ENCODE results near the gene RNF31. TPM values are rescaled to one million over a fixed set of nuclear protein-coding genes. Genes with fewer than 3 reads are reported as not detected.

The RNF31 gene
- total and polyA plus RNA-seq, 2 of the 13 experiments (the other 11 are each of a cell fraction or from before 2014, with no cell fraction given), result 48.2 to 86.8 TPM

DNA sequence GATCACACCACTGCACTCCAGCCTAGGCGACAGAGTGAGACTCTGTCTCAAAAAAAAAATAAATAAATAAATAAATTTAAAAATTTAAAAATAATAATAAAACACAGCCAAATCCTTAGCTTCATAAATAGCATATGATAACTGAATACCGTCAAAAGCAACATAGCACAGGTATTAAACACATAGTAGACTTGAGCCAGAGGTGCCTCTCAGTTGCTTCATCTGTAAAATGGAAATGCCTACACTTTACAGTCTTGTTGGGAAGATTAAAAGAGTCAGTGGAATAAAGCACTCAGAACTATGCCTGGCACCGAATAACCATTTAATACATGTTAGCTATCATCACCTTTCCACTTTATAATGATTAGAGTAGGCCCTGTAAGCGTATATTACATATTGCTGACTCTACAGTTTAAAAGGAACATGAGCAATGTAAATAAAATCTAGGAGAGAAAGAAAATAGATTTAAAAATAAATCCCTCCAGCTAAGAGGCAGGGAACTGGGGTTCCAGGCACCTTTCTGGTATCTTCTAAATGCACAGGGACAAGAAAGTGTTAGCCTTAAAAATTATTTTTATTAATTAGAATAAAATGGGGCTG, 40.5 kb upstream of the RNF31 start (continued):
- TF ChIP-seq CERS6 (CRISPR knock-in tag; IDR thresholded peaks at IDR 0.05) (no peak), NFIC (IDR thresholded peaks at IDR 0.05; ENCODE audit: low read length) (no peak), NBN (conservative IDR thresholded peaks at IDR 0.05) (no peak)

DNA sequence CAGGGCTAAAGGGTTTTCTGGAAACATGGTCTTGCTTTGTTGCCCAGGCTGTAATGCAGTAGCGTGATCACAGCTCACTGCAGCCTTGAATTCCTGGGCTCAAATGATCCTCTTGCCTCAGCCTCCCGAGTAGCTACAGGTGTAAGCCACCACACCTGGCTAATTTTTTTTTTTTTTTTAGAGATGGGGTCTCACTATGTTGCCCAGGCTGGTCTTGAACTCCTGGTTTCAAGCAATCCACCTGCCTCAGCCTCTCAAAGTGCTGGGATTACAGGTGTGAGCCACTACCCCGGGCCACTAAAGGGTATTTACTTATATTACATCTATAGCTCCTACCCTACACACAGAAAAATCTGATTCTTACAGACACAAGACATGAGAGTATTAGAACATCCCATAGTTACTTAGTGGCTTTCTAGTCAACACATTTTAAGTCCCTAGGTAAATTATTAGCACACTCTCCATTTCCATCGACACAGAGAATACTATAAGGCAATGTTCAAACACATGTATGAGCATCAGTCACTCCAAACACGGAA, 38.9 kb upstream of the RNF31 start:
- Histone ChIP-seq H3K27ac (ENCODE audit: extremely low read length, insufficient read depth, low read length) (no peak overlapping the region), H3K9ac (ENCODE audit: insufficient read depth, low read depth, low read length) (no peak overlapping the region; the same call in 1 of the 2 replicates), H3K9me3 (ENCODE audit: low read length) (no peaks in the 10 kb centered on the region; the same call in 1 of the 2 replicates), H4K20me1 (ENCODE audit: insufficient read depth, low read length) (no peaks in the 10 kb centered on the region), H3K79me2 (ENCODE audit: insufficient read depth, low read length) (peaks cover 2% of the 10 kb centered on the region), H3K36me3 (replicated peaks in 1 of 2; ENCODE audit: control insufficient read depth in 1 of 2, insufficient read depth in 2 of 2, low read length in 2 of 2) (peaks cover 7 to 8% of the 10 kb centered on the region in 2 experiments), H2AFZ (ENCODE audit: low read length) (no peak overlapping the region), H3K4me3 (replicated peaks in 1 of 3; ENCODE audit: insufficient read depth in 1 of 3, low read depth in 2 of 3, low read length in 3 of 3) (no peak overlapping the region), H3K27me3 (ENCODE audit: control insufficient read depth in 1 of 2, insufficient read depth in 2 of 2, low read length in 2 of 2) (no peaks in the 10 kb centered on the region), H3K4me2 (ENCODE audit: low read depth, low read length) (peak overlapping the region; percentile 34; the same call in 1 of the 2 replicates), H3K4me1 (ENCODE audit: insufficient read depth, low read length) (peaks cover 60% of the 10 kb centered on the region)
- no peak for DNase-seq (ENCODE audit: low spot score)
- FAIRE-seq, result no peak
- intact Hi-C loops (cut with micrococcal nuclease; ENCODE audit: unreplicated experiment), result loop anchor here (1.0 kb wide), 4 partner anchors 13 to 53 kb away; partner anchors contain the start of gene IRF9
- 35% methylated on average over 5 of the region's 5 CpGs for WGBS (ENCODE audit: low lambda C conversion rate)
- in situ Hi-C loops (cut with HindIII; ENCODE audit: extremely low pct_ligation_motif_present, low pct_unique_long_range_greater_than_20kb), result loop anchor here (25.0 kb wide), 1 partner anchor 1521 kb away; the partner anchor contains the start of genes ABHD4 and DAD1
- ChIA-PET POLR2A (interaction anchor here (0.8 to 11.8 kb wide), 19 partner anchors 13 to 1131 kb away, joined by 3 to 594 read pairs (median 6); partner anchors contain the start of genes CARMIL3, CHMP4A, CIDEB and EMC9), CTCF (ENCODE audit: low intra/inter-chr PET ratio, low total read pairs) (interaction anchor here (1.5 to 5.4 kb wide), 6 partner anchors 14 to 95 kb away, joined by 3 to 86 read pairs (median 20); partner anchors contain the start of genes IRF9 and PCK2)
- BruUV-seq (replicated peaks), result no TSS peak
- no peak for ATAC-seq
- TF ChIP-seq ZSCAN5A (CRISPR knock-in tag; IDR thresholded peaks at IDR 0.05; ENCODE audit: borderline replicate concordance) (peak; percentile 55; the same call in 1 of the 2 replicates), HHEX (CRISPR knock-in tag; IDR thresholded peaks at IDR 0.05) (peak; percentile 5; the same call in 1 of the 2 replicates), CHD4 (IDR thresholded peaks at IDR 0.05; ENCODE audit: borderline replicate concordance, low read length) (no peak), FOXC1 (CRISPR knock-in tag; IDR thresholded peaks at IDR 0.05; ENCODE audit: borderline replicate concordance) (peak; percentile 22; the same call in 1 of the 2 replicates), FOSL1 (CRISPR knock-in tag; IDR thresholded peaks at IDR 0.05; ENCODE audit: borderline replicate concordance) (no peak), SNAPC2 (CRISPR knock-in tag; IDR thresholded peaks at IDR 0.05) (peak; percentile 19; the same call in 1 of the 2 replicates), CC2D1A (CRISPR knock-in tag; IDR thresholded peaks at IDR 0.05) (peak; percentile 17; the same call in 1 of the 2 replicates), NFAT5 (CRISPR knock-in tag; IDR thresholded peaks at IDR 0.05) (no peak), ZNF275 (CRISPR knock-in tag; IDR thresholded peaks at IDR 0.05; ENCODE audit: borderline replicate concordance) (peak; percentile 40; the same call in 1 of the 2 replicates)

Measured in HepG2 (cell line).